Measurements from ENCODE around the gene ARL11.
"Not testable (repeated sequence)": the region's sequence is repeated elsewhere in the genome, so short reads cannot be mapped to it uniquely, and the experiment has no call there.

The ARL11 gene

DNA sequence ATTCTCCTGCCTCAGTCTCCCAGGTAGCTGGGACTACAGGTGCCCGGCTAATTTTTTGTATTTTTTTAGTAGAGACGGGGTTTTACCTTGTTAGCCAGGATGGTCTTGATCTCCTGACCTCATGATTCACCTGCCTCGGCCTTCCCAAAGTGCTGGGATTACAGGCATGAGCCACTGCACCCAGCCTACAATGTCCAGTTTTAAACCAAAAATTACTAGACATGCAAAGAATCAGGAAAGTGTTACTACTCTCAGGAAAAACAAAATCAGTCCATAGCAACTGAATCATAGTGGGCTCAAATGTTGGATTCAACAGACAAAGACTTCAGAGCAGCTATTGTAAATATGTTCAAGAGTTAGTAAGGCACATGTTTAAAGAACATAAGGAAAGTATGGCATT lies 16.3 kb upstream of the ARL11 start:
- not testable (repeated sequence) for DNase-seq (ENCODE audit: low read depth in 3 of 3)

DNA sequence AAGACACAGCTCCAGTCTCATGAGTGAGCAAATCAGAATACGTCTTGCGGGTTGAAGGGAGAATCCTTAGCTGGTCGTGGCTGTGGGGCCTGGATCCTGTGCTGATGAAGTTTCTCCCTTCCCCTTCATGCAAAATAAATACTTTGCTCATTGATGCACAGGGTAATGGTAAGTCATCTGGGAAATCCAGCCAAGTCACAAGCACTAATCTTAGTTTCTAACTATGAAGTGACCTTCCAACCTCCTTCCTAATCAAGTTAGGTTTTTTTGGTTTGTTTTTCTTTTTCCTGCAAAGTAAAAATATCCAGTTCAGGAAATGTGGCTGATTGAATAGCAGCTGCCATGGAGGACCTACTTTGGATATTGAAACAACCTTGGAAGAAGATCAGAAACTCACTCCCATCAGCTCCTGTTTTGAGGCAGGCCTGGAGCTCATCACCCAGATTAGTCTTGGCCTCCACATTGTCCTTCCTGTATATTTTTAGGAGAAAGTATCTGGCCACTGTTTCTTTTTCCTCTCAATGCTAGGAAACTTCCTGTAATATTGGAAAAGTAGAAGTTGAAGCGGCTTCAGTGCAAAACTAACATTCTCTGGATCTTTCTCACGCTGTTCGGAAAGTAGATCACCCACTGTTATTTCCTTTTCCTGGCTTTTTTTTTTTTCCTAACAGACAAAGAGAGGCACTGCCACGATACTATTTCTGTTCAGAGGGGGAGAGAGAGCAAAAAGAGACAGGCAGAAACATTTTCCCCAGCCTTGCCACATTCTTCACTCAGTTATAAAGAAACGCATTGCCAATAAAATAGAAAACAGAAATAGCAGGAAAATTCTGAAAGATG lies 12.3 kb upstream of the ARL11 start:
- DNase-seq (ENCODE audit: low read depth in 3 of 3) = no peak

DNA sequence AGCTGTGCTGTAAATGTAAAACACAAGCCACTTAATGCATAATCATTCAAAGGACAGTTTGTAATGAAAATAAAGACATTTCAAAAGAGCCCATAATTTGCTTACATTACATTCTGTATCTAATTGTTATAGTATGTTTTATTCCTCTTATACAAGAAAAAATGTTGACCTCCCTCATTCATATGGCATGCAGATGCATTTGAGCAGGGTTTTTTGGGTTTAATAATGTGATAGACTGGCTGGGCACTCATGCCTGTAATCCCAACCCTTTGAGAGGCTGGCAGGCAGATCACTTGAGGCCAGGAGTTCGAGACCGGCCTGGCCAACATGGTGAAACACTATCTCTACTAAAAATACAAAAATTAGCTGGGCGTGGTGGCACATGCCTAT lies 11.6 kb upstream of the ARL11 start:
- DNase-seq (ENCODE audit: low read depth in 3 of 3) = no peak

DNA sequence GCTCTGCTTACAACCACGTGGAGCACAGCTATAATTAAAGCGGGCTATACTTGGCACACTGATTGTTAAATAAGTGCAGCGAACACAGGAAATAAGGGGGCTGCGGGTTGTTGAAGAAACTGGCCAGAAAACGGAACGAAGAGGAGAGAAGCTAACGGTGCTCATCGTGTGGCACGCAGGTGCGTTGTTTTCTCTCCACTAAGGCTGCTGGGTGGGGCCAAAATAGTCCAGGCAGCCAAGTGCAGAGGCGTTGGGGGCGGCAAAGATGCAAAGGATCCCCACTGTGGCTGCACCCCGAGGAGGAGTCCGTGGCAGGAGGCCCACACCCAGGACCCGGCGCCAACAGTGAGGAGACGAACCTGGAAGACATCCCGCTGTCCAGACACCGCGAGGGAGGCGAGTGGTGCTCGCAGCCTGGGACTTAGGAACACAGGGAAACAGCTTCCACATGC lies 8.1 kb upstream of the ARL11 start:
- no peak for DNase-seq (ENCODE audit: low read depth in 3 of 3)

DNA sequence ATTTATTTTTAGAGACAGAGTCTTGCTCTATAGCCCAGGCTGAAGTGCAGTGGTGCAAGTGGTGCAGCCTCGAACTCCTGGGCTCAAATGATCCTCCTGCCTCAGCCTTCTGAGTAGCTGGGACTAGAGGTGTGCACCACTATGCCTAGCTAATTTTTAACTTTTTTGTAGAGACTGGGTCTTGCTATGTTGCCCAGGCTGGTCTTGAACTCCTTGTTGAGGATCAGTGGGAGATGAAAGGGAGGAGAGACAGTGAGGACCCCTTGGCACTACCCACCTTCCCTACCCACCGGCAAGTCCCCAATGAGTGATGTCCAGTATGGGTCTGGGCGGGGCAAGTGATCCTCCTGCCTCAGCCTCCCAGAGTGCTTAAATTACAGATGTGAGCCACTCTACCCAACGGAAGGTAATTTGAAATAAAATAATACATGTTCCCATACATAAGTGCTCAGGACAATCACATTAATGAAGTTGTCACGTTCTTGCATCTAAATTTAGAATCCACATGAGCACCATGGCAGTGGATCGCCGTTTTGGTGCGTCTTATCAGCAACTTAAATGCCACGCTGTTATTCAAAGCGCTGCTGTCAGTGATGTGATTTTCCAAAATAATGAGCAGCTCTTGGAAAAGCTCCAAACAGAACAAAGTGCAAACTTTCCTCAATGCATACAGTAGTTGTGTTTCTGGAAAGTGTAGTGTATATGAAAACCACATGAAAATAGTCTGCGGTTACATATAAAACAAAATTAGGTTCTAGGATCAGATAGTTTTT lies 5.9 kb upstream of the ARL11 start:
- DNase-seq (ENCODE audit: low read depth in 3 of 3) = no peak

DNA sequence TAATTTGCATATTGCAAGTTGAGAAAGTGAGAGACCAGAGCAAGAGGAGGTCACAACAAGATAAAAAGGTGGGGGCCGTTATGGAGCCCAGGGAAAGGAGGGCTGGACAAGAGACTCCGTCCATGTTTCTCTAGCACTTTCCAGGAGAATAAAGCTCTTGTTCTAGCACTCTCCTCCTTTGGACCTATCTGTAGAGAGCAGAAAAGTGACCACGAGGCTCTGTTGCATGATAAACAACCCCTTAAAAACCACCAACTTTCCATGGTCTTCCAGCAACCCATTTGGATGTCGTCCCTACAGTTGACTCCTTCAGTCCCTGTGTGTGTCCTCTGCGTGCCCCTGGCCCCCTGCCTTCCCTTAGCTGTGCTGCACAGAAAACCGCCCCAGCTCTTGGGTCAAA lies 4.1 kb upstream of the ARL11 start:
- DNase-seq (ENCODE audit: low read depth in 3 of 3) = no peak

DNA sequence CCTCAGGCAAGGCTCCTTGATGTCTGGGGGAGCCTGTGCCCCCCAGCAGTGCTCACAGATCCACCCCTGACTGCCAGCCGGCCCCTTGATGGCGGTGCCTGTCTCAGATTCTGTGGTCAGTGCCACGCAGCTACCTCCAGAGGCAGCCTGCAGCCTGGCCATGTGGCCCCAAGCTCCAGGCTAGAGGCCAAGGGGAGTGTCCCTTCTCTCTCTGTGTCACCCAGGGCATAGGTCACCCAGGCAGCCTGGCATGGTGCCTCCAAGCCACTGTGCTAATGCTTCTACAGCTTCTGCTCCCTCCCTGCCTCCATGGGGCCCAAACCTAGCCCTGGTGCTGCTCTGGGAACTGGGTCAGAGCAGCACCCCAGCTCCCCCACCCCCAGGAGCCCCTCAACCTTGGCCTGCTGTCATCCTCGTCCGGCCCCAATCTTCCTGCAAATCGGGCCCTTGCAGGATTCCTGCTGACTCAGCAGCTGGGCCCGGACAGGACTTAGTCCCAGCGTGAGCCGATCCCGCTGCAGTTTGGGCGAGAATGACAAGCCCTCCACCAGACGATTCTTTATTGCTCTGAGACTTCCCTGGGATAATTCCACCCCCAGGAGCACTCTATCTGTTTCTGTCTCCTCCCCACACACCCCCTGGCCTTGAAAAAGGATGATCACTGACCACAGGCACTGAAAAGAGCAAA lies 2.8 kb upstream of the ARL11 start:
- DNase-seq (ENCODE audit: low read depth in 3 of 3) = no peak

DNA sequence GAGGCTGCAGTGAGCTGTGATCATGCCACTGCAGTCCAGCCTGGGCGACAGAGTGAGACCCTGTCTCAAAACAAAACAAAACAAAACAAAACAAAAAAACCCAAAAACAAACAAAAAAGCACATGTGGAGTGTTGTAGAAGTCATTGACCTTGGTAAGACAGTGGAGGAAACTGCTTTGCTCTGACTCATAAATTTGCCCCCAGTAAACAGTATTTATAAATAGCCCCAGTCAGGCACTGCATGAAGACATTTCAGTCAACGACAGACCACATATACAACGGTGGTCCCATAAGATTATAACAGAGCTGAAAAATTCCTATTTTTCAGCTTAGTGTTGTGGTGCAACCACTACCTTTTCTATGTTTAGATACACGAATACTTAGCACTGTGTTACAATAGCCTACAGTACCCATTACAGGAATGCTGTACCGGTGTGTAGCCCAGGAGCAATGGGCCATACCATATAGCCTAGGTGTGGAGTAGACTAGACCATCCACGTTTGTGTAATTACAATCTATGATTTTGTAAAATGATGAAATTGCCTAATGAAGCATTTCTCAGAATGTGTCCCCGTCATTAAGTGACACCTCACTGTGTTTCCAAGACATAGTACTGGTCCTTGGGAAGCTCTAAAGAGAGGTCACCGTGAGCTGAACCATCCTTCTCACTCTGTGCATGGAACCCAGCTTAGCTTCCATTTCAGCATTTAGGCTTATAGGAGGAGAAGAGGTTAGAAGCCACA lies 1.1 kb downstream of the ARL11 start:
- no peak for DNase-seq (ENCODE audit: low read depth in 3 of 3)

DNA sequence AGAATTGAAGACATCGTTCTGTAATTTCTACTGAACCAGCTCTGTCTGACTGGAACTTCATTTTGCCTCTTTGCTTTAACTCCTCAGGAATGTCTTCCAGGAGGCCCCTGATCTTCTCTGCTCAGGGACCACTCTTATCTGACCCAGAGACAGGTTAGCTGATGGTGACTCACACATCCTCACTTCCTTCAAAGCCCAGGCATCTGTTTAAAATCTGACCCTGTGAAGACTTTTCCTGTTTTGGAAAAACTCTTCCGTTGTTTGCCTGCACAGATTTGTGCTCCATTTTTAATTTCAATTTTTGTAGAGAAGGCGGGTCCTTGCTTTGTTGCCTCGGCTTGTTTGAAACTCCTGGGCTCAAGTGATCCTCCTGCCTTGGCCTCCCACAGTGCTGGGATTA lies 1.6 kb downstream of the ARL11 start:
- DNase-seq (ENCODE audit: low read depth in 3 of 3) = no peak

DNA sequence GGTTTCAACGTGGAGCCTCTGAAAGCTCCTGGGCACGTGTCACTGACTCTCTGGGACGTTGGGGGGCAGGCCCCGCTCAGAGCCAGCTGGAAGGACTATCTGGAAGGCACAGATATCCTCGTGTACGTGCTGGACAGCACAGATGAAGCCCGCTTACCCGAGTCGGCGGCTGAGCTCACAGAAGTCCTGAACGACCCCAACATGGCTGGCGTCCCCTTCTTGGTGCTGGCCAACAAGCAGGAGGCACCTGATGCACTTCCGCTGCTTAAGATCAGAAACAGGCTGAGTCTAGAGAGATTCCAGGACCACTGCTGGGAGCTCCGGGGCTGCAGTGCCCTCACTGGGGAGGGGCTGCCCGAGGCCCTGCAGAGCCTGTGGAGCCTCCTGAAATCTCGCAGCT lies 2.3 kb downstream of the ARL11 start:
- no peak for DNase-seq (ENCODE audit: low read depth in 3 of 3)

DNA sequence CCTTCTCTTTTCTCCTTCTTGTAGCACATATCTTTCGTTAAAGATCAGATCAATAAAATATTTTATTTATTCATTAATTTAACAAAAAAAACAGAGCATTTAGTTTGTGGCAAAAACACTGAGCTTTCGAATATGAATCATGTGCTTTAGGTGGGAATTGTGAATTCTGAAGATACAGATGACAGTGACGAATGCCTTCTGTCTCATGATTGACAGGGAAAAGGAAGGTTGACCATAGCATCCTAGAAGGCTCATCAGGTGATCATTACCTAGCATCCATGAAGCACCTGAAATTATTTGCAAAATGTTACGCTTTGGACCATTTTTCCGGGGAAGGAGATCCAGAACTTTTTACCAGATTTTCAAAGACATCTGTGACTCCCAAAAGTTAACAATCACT lies 3.8 kb downstream of the ARL11 start:
- no peak for DNase-seq (ENCODE audit: low read depth in 3 of 3)

DNA sequence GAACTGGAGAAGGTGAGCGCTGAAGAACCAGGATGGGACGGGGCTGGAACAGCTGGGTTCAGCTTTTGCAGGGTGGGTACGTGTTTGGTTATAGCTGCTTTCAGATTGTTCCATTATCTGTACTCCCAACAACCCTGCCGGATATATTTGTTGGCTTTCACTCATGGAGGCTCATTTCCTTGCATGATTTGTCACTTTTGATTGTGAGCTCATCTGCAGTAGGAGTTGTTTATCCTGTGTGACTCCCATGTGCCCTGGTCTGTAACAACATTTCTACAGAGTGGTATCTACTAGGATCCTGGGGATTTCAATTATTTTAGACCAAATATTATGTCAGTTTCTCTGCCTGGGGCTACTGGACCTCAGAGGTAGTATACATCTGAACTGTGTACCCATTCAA lies 5.4 kb downstream of the ARL11 start:
- no peak for DNase-seq (ENCODE audit: low read depth in 3 of 3)

DNA sequence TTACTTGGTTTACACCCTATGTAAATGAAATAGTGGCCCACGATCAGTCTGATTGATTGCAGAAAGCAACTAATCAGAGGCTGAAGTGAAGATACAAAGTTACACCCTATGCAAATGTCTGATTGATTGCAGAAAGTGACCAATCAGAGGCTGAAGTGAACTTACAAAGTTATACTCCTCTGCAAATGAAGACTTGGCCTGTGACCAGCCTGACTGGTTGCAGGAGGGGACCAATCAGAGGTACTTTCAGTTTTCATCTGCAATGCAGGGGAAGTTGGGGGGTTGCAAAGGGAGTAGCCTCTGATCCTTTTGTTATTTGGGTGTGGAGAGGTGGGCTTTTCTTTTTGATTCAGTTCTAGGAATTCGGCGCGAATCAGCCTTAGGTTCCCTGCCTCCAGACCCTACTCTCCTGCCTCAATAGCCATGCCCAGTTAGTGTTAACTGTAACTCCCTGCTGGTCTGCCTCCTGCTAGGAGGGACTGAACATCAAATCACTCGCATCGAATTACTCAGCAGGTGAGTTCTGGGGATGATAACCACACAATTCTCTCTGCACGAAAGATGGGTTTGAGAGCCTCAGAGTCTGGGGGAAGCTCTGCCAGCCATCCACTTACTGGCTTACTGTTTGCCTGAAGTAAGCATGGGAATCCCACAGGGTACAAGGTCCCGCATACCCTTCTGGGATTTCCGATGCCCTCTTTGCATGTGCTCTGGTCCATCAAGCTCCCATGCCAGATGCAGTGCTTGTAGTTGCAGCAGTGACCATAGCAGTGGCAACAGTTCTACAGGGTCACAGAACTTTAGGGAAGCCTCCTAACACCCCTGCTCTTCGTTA lies 7.5 kb downstream of the ARL11 start:
- DNase-seq (ENCODE audit: low read depth in 3 of 3) = no peak

DNA sequence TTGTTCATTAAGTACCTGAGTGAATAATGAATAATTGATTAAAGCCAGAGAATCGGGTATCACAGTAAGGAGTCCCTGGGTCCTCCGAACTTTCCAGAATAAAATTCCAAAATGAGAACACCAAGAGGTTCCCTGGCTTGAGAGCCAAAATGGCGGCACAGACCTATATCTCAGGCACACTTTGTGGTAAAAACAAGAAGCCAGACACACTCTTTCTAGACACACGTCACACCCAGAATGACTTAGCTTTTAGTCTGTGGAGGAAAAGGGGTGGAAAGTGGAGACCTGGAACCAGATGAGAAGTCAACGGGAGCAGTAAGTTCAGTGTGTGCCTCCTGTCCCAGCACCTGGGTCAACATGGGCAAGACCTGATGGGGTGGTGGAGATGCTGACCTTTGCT lies 8.4 kb downstream of the ARL11 start:
- DNase-seq (ENCODE audit: low read depth in 3 of 3) = no peak

DNA sequence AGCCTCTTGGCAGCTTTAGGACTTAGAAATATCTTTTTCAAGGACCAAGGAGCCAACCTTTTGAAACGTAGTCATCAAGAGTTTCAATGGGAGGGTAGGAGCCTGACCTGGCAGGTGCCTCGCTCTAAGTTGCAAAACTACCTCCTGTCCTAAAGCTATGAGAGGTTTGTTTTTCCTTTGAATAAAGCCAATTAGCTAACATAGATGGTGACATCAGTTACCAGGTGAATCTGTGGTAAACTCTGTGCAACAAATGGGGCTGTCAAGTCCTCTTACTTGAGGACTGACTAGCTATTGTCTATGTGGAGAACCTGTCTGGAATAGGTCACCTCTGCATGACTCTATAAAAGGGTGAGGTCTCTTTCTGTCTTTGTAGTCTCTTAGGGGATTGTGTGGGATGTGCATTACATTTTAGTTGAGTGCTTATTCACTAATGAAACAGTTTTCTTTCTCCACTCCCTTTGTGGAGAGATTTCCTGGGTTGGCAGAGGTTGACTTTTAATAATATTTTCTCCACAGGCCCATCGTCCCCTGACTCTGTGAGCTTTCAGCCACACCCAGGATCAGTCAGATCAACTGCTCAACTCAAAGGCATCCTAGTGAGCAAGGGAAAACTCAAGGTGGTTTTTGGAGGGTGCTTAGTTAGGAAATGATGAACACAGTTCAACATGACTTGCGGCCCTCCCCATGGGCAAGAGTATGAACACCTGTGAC lies 9.9 kb downstream of the ARL11 start:
- DNase-seq (ENCODE audit: low read depth in 3 of 3) = no peak

DNA sequence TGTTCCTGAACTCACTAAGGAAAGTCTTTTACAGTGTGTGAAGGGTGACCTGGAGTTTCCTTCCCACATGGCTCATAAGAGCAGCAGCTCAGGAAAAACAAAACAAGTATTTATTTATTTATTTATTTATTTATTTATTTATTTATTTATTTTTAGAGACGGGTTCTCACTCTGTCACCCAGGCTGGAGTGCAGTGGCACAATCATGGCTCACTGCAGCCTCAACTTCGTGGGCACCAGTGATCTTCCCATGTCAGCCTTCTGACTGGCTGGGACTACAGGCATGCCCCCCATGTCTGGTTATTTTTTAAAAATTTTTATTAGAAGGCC lies 10.4 kb downstream of the ARL11 start:
- DNase-seq (ENCODE audit: low read depth in 3 of 3) = no peak

DNA sequence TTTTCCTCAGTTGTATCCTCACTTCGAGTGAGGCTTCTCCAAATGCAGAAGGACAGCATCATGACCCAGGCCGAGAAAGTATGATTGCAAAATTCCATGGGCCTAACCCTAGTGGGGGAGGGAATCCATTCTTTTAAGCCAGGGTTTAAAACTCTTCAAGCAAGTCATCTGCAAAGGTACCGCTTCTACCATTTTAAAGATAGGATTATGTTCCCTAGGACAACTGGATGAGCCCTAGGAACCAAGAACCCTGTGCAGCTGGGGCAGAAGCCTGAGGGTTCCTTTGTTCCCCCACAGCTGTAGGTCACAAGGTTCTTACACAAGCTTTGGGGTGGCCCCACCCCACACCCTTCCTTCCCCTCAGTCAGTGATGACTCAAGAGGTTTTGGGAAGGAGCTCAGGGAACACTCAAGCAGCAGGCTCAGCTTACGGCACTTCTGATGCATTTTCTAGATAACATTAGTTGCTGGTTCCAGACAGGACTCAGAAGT lies 13.5 kb downstream of the ARL11 start:
- no peak for DNase-seq (ENCODE audit: low read depth in 3 of 3)

DNA sequence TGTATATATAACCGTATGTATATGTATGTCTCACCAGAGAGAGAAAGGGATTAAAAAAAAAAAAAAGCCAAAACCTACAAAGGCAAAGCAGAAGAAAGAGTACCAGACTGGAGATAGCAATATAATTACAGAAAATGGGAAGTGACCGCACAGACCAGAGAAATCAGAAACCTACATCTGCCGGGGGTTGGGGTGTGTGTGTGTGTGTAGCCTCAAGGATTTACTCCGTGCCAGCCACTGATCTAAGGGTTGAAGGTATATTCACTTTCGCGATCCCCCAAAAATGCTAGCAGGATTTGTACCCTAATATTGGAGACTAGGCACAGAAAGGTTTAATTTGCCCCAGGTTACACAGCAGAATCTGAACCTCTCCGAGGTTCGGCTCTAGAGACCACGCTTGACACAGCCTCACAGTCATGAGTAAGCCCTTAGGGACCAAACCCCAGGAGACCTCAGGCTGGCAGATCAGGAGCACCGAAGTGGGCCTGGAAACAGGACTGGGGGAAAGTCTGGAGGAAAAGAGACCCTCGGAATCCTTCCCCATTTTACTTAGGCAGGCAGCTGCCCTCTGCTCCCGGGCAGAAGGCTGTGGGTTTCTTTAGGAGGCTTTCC lies 14.8 kb downstream of the ARL11 start:
- DNase-seq (ENCODE audit: low read depth in 3 of 3) = no peak

DNA sequence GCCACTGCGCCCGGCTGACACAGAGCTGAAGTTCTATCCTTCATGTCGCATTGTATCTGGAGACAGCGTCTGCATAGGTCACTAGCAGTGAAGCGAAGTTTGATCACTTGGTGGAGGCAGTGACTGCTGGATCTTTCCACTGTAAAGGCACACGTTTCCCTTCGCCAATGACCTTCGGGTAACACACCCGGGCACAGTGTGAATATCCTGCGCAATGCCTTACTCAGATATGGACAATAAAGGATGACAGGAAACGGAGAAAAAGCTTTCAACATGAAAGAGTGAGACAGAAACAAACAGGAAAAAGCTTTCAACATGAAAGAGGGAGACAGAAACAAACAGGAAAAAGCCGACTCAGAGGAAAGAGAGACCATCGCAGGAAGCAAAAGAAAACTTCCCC lies 17.1 kb downstream of the ARL11 start:
- DNase-seq (ENCODE audit: low read depth in 3 of 3) = no peak

DNA sequence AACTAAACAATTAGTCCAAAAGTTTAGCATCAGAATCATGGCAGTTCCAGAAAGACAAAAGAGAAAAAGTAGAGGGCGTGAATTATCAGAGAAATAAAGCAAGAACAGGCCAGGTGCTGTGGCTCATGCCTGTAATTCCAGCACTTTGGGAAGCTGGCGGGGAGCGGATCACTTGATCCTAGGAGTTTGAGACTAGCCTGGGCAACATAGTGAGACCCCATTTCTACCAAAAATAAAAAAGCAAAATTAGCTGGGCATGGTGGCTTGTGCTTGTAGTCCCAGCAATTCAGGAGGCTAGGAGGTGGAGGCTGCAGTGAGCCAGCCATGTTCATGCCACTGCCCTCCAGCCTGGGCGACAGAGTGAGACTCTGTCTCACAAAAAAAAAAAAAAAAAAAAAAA lies 18.4 kb downstream of the ARL11 start:
- DNase-seq (ENCODE audit: low read depth in 3 of 3) = no peak

All from stimulated activated CD4-positive, alpha-beta T cell treated with anti-CD3 and anti-CD28 coated beads, TNF-alpha, amount 100 ng/mL, for 24 hours (primary cell).